ENCODE results near the gene SIPA1L2.

DNA sequence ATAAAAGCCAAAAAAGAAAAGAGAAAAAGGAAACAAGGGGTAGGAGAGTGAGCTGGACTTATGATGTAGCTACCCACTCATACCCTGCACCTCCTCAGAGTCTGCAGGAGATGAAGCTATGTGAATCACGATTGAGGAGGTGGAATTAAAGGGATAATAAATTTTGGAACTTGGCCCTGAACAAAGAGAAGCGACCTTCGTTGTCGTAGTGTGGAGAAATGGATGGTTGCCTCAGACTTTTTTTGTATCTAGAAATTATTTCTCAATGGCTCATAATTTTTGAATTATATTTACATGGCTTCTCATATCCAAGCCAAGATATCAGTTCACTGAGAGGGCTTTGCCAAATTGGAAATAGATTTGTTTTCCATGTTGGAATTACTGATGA is 37.8 kb upstream of the SIPA1L2 start:
- no peak for TF ChIP-seq CTCF (tag by site-specific recombination; IDR thresholded peaks at IDR 0.05)
- no peak for TF ChIP-seq ZNF830 (tag by site-specific recombination; IDR thresholded peaks at IDR 0.05; ENCODE audit: low read depth)
- TF ChIP-seq YY1 (tag by site-specific recombination; IDR thresholded peaks at IDR 0.05), result no peak
- no peak for TF ChIP-seq ZBTB49 (tag by site-specific recombination; IDR thresholded peaks at IDR 0.05; ENCODE audit: low read depth)

Measured in HEK293 (cell line).